Stomach (tissue), 4 donors: ENCODE measurements around the gene TRAF3.

Experiments
- CTCF ChIP-seq, 7 experiments: fragments of 450-650 bp in 4 of 7; fragments of 200-600 bp in 3 of 7; sonication (generic) in 3 of 7; IDR thresholded peaks; one replicate each; pipeline ENCODE4 v1.5.1; 2016 to 2019; ENCODE audit warnings: antibody characterized with exemption in 7 of 7, control low read depth in 2 of 7, mild to moderate bottlenecking in 1 of 7
- EP300 ChIP-seq: sonication (generic); formaldehyde crosslinking; IDR thresholded peaks from one replicate; pipeline ENCODE4 v1.6.1; 2017; ENCODE audit warnings: antibody characterized with exemption
- POLR2AphosphoS5 ChIP-seq, 3 donors: sonication (generic); formaldehyde crosslinking; IDR thresholded peaks; one replicate each; pipeline ENCODE4 v1.6.1; 2016; ENCODE audit warnings: antibody characterized with exemption in 3 of 3

GRCh38 chr14:102796661-102797190 lies 19.5 kb downstream of the TRAF3 start:
- TF ChIP-seq EP300, result no peak
- TF ChIP-seq CTCF (IDR thresholded peaks at IDR 0.05), result no peak
- no peak for TF ChIP-seq POLR2AphosphoS5 (IDR thresholded peaks at IDR 0.05)
